Upper lobe of right lung (tissue), 1 donor: ENCODE results near the gene SLC16A1. TPM values are rescaled to one million over a fixed set of nuclear protein-coding genes. Genes with fewer than 3 reads are reported as not detected.

Experiments used
- ATAC-seq: fragments of 200-7000 bp; cut with Tn5 transposase; one replicate; pipeline ENCODE4 v1.9.1; 2020; ENCODE audit warnings: mild to moderate bottlenecking, moderate library complexity
- DNase-seq: peaks from one replicate; pipeline ENCODE4 v3.0.0-alpha.2; 2020
- H3K27ac ChIP-seq: fragments of 200-600 bp; one replicate; pipeline ENCODE4 v1.8.0; 2022
- H3K27me3 ChIP-seq: fragments of 200-600 bp; one replicate; pipeline ENCODE4 v1.8.0; 2022; ENCODE audit warnings: mild to moderate bottlenecking
- H3K36me3 ChIP-seq: fragments of 200-600 bp; one replicate; pipeline ENCODE4 v1.8.0; 2022
- H3K4me1 ChIP-seq: fragments of 200-600 bp; one replicate; pipeline ENCODE4 v1.8.0; 2022
- H3K4me3 ChIP-seq: fragments of 200-600 bp; one replicate; pipeline ENCODE4 v1.8.0; 2022; ENCODE audit warnings: mild to moderate bottlenecking
- H3K9me3 ChIP-seq: fragments of 200-600 bp; one replicate; pipeline ENCODE4 v1.8.0; 2022
- intact Hi-C: fragments of 100-400 bp; cut with DNase I; formaldehyde crosslinking; loops from one replicate; pipeline ENCODE4 v1.11.0; 2022
- total RNA-seq: library from RNA; stranded (reverse); fragmentation: NEBNext Ultra II Directional; extraction: Animal tissue kit (Norgen Biotek cat#: 25700); gene quantifications from one replicate; pipeline ENCODE4 v1.2.1, GENCODE V29; 2021
- TF ChIP-seq, protein P1 (sequence below): fragments of 200-600 bp; IDR thresholded peaks from one replicate; pipeline ENCODE4 v1.8.0; 2022; ENCODE audit warnings: antibody characterized with exemption
- donor health status: DM: no; HTN: yes; CAD: no; lungs with severe emphysema.

The SLC16A1 gene
- total RNA-seq, 1 donor from 2014 or later: 8.6 TPM

DNA sequence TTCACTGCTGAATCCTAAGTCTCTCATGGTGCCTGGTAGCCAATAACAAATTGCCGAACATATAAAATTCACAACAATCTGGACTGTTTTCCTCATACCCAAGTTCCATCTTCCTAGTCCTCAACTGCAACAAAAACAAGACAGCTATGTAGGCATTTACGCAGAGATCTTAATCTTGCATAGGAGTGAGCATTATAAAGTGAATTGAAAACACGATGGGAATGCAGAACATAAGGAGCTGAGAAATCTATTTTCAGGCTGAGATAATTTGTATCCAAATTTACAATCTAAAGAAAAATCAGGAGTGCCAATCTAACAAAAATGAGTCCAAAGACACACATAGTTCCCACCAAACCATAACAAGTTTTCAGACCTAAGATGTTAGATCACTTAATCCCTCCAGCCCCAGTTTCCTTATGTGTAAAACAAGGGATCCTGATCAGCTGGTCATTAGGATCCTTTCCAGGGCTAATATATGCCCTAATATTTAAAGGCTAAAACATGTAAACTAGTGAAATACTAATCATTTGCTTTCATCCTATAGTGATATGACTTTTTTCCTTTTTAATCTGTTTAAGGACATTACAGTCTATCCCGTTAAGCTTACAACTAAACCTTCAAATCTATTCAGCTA lies 1.9 kb downstream of the SLC16A1 start:
- TF ChIP-seq, protein P1, sequence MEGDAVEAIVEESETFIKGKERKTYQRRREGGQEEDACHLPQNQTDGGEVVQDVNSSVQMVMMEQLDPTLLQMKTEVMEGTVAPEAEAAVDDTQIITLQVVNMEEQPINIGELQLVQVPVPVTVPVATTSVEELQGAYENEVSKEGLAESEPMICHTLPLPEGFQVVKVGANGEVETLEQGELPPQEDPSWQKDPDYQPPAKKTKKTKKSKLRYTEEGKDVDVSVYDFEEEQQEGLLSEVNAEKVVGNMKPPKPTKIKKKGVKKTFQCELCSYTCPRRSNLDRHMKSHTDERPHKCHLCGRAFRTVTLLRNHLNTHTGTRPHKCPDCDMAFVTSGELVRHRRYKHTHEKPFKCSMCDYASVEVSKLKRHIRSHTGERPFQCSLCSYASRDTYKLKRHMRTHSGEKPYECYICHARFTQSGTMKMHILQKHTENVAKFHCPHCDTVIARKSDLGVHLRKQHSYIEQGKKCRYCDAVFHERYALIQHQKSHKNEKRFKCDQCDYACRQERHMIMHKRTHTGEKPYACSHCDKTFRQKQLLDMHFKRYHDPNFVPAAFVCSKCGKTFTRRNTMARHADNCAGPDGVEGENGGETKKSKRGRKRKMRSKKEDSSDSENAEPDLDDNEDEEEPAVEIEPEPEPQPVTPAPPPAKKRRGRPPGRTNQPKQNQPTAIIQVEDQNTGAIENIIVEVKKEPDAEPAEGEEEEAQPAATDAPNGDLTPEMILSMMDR: no peak
- intact Hi-C loops: no loop called here
- no peak for ATAC-seq
- peaks cover 19% of the 10 kb centered on the region for H3K4me1 ChIP-seq
- H3K4me3 ChIP-seq: no peak overlapping the region
- no peaks in the 10 kb centered on the region for H3K27me3 ChIP-seq
- DNase-seq: no peak
- no peaks in the 10 kb centered on the region for H3K36me3 ChIP-seq
- H3K9me3 ChIP-seq: no peaks in the 10 kb centered on the region
- H3K27ac ChIP-seq: no peak overlapping the region

DNA sequence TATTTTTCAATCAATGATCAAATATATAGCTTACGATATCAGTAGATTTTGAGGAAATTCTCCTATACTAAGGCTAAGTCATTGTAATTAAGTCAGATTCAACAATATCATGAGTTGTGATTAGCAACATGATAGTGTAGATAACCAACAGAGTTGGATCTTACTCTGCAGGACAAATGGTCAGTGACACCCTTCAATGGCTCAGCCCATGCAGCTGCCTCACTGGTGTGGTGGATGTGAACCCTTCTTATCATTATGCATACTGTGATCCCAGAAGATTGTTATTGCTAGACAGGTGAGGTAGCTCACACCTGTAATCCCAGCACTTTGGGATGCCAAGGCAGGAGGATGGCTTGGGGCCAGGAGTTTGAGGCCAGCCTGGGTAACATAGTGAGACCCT lies 5.6 kb downstream of the SLC16A1 start:
- intact Hi-C loops: no loop called here
- no peak for ATAC-seq

DNA sequence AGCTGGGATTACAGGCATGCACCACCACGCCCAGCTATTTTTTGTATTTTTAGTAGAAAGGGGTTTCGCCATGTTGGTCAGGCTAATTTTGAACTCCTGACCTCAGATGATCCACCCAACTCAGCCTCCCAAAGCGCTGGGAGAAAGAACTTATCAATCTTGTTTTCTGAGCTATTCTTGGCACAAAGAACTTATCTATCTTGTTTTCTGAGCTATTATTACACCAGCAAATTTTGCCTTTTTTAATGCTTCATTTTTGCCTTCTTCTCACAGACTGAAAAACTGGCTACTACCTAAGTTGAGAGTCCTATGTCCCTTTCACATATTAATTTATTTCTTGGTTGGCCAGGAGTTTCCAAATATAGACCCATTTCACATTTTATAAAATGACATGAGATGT lies 9.3 kb downstream of the SLC16A1 start:
- no peak for DNase-seq
- Histone ChIP-seq H3K27me3 (no peaks in the 10 kb centered on the region), H3K36me3 (no peaks in the 10 kb centered on the region), H3K9me3 (no peaks in the 10 kb centered on the region), H3K4me3 (no peak overlapping the region), H3K27ac (no peak overlapping the region), H3K4me1 (no peaks in the 10 kb centered on the region)
- ATAC-seq: no peak
- intact Hi-C loops: no loop called here
- TF ChIP-seq, protein P1: no peak

More for the DNA sequence above, 5.6 kb downstream of the SLC16A1 start:
- Histone ChIP-seq H3K27me3 (no peaks in the 10 kb centered on the region), H3K9me3 (no peaks in the 10 kb centered on the region), H3K36me3 (no peaks in the 10 kb centered on the region), H3K4me3 (no peak overlapping the region), H3K4me1 (peaks cover 9% of the 10 kb centered on the region), H3K27ac (no peak overlapping the region)
- no peak for DNase-seq
- TF ChIP-seq, protein P1: no peak

DNA sequence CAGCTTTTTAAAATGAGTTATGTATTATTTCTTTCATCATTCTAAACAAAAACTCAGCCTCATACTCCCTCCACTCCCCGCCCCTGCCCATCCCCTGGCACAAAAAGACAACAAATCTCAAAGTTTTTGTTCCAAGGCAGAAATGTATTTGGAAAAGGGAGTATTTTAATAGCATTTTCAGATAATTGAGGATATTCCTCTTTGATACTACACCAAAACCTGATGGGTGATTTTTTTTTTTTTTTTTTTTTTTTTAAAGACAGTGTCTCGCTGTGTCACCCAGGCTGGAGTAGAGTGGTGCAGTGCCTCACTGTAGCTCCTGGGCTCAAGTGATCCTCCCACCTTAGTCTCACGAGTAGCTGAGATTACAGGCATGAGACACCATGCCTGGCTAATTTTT lies 16.2 kb downstream of the SLC16A1 start:
- no peak overlapping the region for H3K4me3 ChIP-seq
- H3K27ac ChIP-seq: no peak overlapping the region
- DNase-seq (no peak), ATAC-seq (no peak)
- no peaks in the 10 kb centered on the region for H3K36me3 ChIP-seq
- H3K27me3 ChIP-seq: no peaks in the 10 kb centered on the region
- TF ChIP-seq, protein P1: no peak
- H3K4me1 ChIP-seq: peaks cover 9% of the 10 kb centered on the region
- intact Hi-C loops: no loop called here
- H3K9me3 ChIP-seq: no peaks in the 10 kb centered on the region

DNA sequence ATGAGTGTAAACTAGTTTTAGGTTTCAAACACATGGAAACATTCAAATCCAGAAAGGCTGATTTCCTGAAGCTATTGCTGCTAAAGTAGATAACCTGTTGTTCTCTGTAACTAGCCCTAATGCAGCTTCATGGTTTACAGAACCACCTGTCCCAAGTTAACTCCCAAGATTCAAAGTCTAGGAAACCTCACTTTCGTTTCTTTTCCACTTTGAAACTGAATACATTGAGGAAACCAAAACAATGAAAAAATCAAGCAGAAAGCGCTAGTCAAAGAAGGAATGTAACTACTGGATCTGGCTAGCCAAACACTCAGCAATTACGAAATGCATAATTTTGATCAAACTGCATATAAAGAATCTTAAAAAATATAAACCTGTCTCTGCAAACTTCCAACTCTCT lies 17.8 kb downstream of the SLC16A1 start:
- Histone ChIP-seq H3K27ac (no peak overlapping the region), H3K36me3 (no peaks in the 10 kb centered on the region), H3K27me3 (no peaks in the 10 kb centered on the region), H3K9me3 (no peaks in the 10 kb centered on the region), H3K4me3 (no peak overlapping the region), H3K4me1 (peaks cover 9% of the 10 kb centered on the region)
- intact Hi-C loops: no loop called here
- TF ChIP-seq, protein P1: no peak
- ATAC-seq: no peak
- no peak for DNase-seq

DNA sequence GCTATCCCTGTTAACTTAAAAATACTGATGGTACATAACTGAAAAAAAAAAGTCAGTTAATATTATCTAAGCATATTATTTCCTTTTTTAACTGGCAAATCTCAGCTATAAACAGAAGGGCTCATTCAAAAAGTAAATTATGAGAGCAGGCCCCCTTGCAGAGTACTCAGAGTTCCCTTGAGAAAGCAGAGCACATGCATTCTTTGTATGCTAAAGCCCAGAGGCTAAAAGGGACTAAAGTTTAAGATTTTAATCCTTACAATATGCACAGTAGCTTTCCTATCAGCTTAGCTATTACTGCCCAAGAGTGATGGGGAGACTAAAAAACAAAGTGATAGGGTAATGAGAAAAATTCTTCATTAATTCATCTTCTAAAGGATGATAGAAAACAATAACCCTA lies 18.5 kb downstream of the SLC16A1 start:
- Histone ChIP-seq H3K27ac (no peak overlapping the region), H3K4me3 (no peak overlapping the region), H3K27me3 (no peaks in the 10 kb centered on the region), H3K4me1 (peaks cover 9% of the 10 kb centered on the region), H3K36me3 (no peaks in the 10 kb centered on the region), H3K9me3 (no peaks in the 10 kb centered on the region)
- DNase-seq (no peak), ATAC-seq (no peak)
- intact Hi-C loops: no loop called here
- TF ChIP-seq, protein P1: no peak
